Nephron (organoid): ENCODE data around the gene CAPN12.
"Not testable (repeated sequence)": the region's sequence is repeated elsewhere in the genome, so short reads cannot be mapped to it uniquely, and the experiment has no call there.

ENCODE experiments used
- H3K27ac Mint-ChIP-seq, 3 experiments: 2 replicates each; pipeline ENCODE4 v1.8.0; 2020; ENCODE audit warnings: mixed read lengths in 3 of 3, mild to moderate bottlenecking in 2 of 3, moderate library complexity in 1 of 3
- H3K27me3 Mint-ChIP-seq: 2 replicates; pipeline ENCODE4 v1.8.0; 2021; ENCODE audit warnings: low read depth, mild to moderate bottlenecking, moderate library complexity, mixed read lengths
- H3K36me3 Mint-ChIP-seq: 2 replicates; pipeline ENCODE4 v1.8.0; 2020; ENCODE audit warnings: low read depth, mixed read lengths
- H3K4me1 Mint-ChIP-seq: 2 replicates; pipeline ENCODE4 v1.8.0; 2020; ENCODE audit warnings: mixed read lengths
- H3K4me3 Mint-ChIP-seq, 3 experiments: 2 replicates each; pipeline ENCODE4 v1.8.0; 2020; ENCODE audit warnings: mild to moderate bottlenecking in 3 of 3, mixed read lengths in 3 of 3, moderate library complexity in 2 of 3
- H3K9me3 Mint-ChIP-seq: 2 replicates; pipeline ENCODE4 v1.8.0; 2020; ENCODE audit warnings: mixed read lengths
- CTCF ChIP-seq, 3 experiments: fragments of 200-600 bp; sonication (generic); IDR thresholded peaks; one replicate each; pipeline ENCODE4 v1.5.0; 2021; ENCODE audit warnings: antibody characterized with exemption in 3 of 3; ENCODE audit not compliant: unreplicated experiment in 3 of 3

Gene CAPN12

GRCh38 chr19:38781058-38781457 lies 36.8 kb upstream of the CAPN12 start:
- Mint-ChIP-seq H3K36me3 (no peaks in the 10 kb centered on the region), H3K4me3 (no peak overlapping the region), H3K27ac (no peak overlapping the region), H3K4me1 (no peaks in the 10 kb centered on the region), H3K9me3 (no peaks in the 10 kb centered on the region), H3K27me3 (peaks cover 24% of the 10 kb centered on the region)
- no peak for TF ChIP-seq CTCF (IDR thresholded peaks at IDR 0.05; ENCODE audit: unreplicated experiment in 3 of 3)

- no peaks in the 10 kb centered on the region for H3K36me3 Mint-ChIP-seq
- H3K27ac Mint-ChIP-seq, result no peak overlapping the region
- no peaks in the 10 kb centered on the region for H3K9me3 Mint-ChIP-seq
- peaks cover 24% of the 10 kb centered on the region for H3K27me3 Mint-ChIP-seq
- H3K4me3 Mint-ChIP-seq, result no peak overlapping the region
- no peak for TF ChIP-seq CTCF (IDR thresholded peaks at IDR 0.05; ENCODE audit: unreplicated experiment in 3 of 3)
- H3K4me1 Mint-ChIP-seq, result no peaks in the 10 kb centered on the region
These were observed 36.2 kb upstream of the CAPN12 start for GRCh38 chr19:38780443-38780842.

GRCh38 chr19:38778733-38779132 lies 34.5 kb upstream of the CAPN12 start:
- TF ChIP-seq CTCF (IDR thresholded peaks at IDR 0.05; ENCODE audit: unreplicated experiment in 3 of 3), result no peak
- Mint-ChIP-seq H3K27ac (no peak overlapping the region), H3K4me1 (no peaks in the 10 kb centered on the region), H3K4me3 (no peak overlapping the region), H3K36me3 (no peaks in the 10 kb centered on the region), H3K27me3 (peaks cover 28% of the 10 kb centered on the region), H3K9me3 (no peaks in the 10 kb centered on the region)

GRCh38 chr19:38774181-38774950 lies 30.1 kb upstream of the CAPN12 start:
- Mint-ChIP-seq H3K4me3 (no peak overlapping the region), H3K36me3 (no peaks in the 10 kb centered on the region), H3K4me1 (no peaks in the 10 kb centered on the region), H3K27me3 (peaks cover 10% of the 10 kb centered on the region), H3K9me3 (no peaks in the 10 kb centered on the region), H3K27ac (no peak overlapping the region)
- no peak for TF ChIP-seq CTCF (IDR thresholded peaks at IDR 0.05; ENCODE audit: unreplicated experiment in 3 of 3)

DNA sequence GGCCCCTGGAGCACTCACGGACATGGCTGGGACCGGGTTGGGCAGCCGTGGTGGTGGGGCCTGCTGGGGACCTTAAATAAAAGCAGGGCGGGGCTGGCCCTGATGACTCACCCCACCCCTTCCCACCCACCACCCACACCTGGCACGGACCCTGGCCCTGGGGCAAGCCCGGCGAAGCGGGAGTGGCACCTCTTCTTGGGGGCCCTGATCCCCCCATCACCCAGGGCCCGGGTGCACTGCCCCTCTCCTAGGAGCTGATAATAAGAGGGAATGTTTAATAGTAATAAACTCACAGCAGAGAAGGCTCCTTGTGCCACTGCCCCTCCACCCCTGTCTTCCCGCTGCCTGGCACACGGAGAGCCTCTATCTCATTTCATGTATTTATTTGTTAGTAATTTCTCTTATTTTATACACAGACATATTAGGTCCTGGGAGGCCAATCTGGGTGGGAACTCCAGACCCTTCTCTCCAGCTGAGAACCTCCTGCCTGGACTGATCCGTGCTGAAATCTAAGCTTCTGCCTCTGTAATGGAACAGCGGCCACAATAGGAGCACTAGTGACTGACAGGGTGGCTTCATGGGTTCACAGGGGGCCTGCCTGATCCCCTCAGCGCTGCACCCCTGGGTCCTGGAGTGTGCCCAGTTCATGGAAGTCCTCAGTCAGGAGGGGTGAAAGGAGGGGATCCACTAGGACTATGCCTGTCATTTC lies 29.3 kb upstream of the CAPN12 start, which contains the start of gene LGALS7:
Gene LGALS7 (minus strand): TSS at position 49 of the 709 bp plus-strand sequence. CDS start 25 bp downstream, at position 24.
- Mint-ChIP-seq H3K27me3 (peaks cover 8% of the 10 kb centered on the region), H3K9me3 (no peaks in the 10 kb centered on the region), H3K36me3 (no peaks in the 10 kb centered on the region), H3K4me1 (no peaks in the 10 kb centered on the region), H3K4me3 (no peak within 1 kb of the TSS), H3K27ac (no peak within 1 kb of the TSS)
- no peak for TF ChIP-seq CTCF (IDR thresholded peaks at IDR 0.05; ENCODE audit: unreplicated experiment in 3 of 3)

DNA sequence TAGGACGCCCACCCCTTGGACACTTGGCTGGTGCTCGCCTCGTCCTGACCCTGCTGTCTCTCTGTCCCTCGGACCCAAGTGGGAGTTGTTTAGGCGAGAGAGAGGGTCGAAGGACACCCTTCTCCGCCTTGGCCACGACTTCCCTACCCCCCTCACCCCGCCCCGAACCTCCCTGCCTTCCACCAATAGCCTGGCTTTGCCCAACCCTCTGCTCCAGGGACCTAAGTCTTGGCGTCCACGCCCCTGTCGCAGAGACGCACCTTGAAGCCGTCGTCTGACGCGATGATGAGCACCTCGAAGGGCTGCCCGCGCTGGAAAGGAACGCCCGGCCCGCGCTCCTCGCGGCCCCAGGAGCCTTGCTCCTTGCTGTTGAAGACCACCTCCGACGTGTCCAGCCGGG lies 27.3 kb upstream of the CAPN12 start:
- not testable (repeated sequence) for H3K4me1 Mint-ChIP-seq, H3K36me3 Mint-ChIP-seq, H3K27ac Mint-ChIP-seq, H3K9me3 Mint-ChIP-seq, H3K4me3 Mint-ChIP-seq, H3K27me3 Mint-ChIP-seq

DNA sequence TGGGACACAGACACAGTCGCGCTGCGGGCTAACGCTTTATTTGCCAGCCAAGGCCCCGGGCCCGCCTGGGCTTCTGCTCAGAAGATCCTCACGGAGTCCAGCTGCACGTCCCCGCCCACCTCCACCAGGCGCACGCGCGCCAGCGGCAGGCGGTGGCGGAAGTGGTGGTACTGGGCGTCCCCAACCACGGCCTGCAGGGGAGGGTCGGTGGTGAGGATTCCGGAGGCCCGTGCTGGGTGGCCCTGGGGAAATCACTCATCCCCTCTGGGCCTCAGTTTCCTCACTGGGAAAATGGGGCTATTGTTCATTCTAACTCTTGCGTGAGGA lies 26.6 kb upstream of the CAPN12 start:
- not testable (repeated sequence) for H3K27me3 Mint-ChIP-seq, H3K36me3 Mint-ChIP-seq, H3K9me3 Mint-ChIP-seq, H3K4me3 Mint-ChIP-seq, H3K27ac Mint-ChIP-seq, H3K4me1 Mint-ChIP-seq

- not testable (repeated sequence) for H3K36me3 Mint-ChIP-seq, H3K4me1 Mint-ChIP-seq, H3K9me3 Mint-ChIP-seq, H3K4me3 Mint-ChIP-seq, H3K27me3 Mint-ChIP-seq, H3K27ac Mint-ChIP-seq
These were observed 26.1 kb upstream of the CAPN12 start for GRCh38 chr19:38770228-38770948.
